H1 (cell line): Measurements from ENCODE around the gene ATP6V1F. TPM values are rescaled to one million over a fixed set of nuclear protein-coding genes. Genes with fewer than 3 reads are reported as not detected.

Source experiments
- ATF3 ChIP-seq: IDR thresholded peaks from 2 replicates; pipeline ENCODE4 v1.6.1; 2011; ENCODE audit warnings: low read depth, mild to moderate bottlenecking, low read length; ENCODE audit not compliant: insufficient read depth
- GABPA ChIP-seq: IDR thresholded peaks from 2 replicates; pipeline ENCODE4 v1.6.1; 2011; ENCODE audit warnings: mild to moderate bottlenecking, low read length, moderate library complexity, borderline replicate concordance; ENCODE audit not compliant: insufficient read depth
- JUN ChIP-seq: IDR thresholded peaks from 2 replicates; pipeline ENCODE4 v1.6.1; 2011; ENCODE audit warnings: low read depth, mild to moderate bottlenecking, improper control_type of control experiment, low read length
- KDM5A ChIP-seq: fragments of 200-600 bp; IDR thresholded peaks from 2 replicates; pipeline ENCODE4 v1.7.1; 2012; ENCODE audit warnings: mild to moderate bottlenecking, low read length, inconsistent platforms, mixed read lengths
- NANOG ChIP-seq: IDR thresholded peaks from 2 replicates; pipeline ENCODE4 v1.6.1; 2011; ENCODE audit warnings: low read length, low read depth, mild to moderate bottlenecking, inconsistent platforms; ENCODE audit not compliant: insufficient read depth, poor library complexity, severe bottlenecking
- RBBP5 ChIP-seq: IDR thresholded peaks from 2 replicates; pipeline ENCODE4 v1.7.1; 2012; ENCODE audit warnings: low read depth, mild to moderate bottlenecking, inconsistent platforms, low read length, moderate library complexity, borderline replicate concordance
- RNF2 ChIP-seq: fragments of 200-900, 300-1000 bp; sonication (generic); IDR thresholded peaks from 2 replicates; pipeline ENCODE4 v1.7.1; 2016; ENCODE audit warnings: borderline replicate concordance, low read depth, mild to moderate bottlenecking, antibody characterized with exemption, low read length; ENCODE audit not compliant: poor library complexity, severe bottlenecking; ENCODE audit errors: missing control alignments
- SIX5 ChIP-seq: IDR thresholded peaks from 2 replicates; pipeline ENCODE4 v1.6.1; 2011; ENCODE audit warnings: mild to moderate bottlenecking, low read depth, low read length
- YY1 ChIP-seq: IDR thresholded peaks from 2 replicates; pipeline ENCODE4 v1.6.1; 2011; ENCODE audit warnings: low read depth, mild to moderate bottlenecking, low read length
- ZNF274 ChIP-seq: IDR thresholded peaks from 2 replicates; pipeline ENCODE4 v1.7.0; 2012; ENCODE audit warnings: low read length, borderline replicate concordance; ENCODE audit errors: extremely low read depth
- polyA plus RNA-seq, 7 experiments: library from polyadenylated mRNA; depleted of rRNA in 3 of 7; stranded (reverse) in 5 of 7; unstranded in 2 of 7; fragments of >200 nt in 5 of 7; fragments of 200-250 nt in 2 of 7; gene quantifications; 1 replicate in 5 of 7; 2 replicates in 1 of 7; 4 replicates in 1 of 7; pipeline versions ENCODE4 v1.2.1 to v1.2.3, GENCODE V29; 2011 to 2013; ENCODE audit warnings: missing spikeins in 2 of 7, mixed read lengths in 2 of 7
- total RNA-seq: library from RNA; stranded (reverse); fragmentation: NEBNext Ultra II Directional; extraction: Animal tissue kit (Norgen Biotek cat#: 25700); gene quantifications from 2 replicates; pipeline ENCODE4 v1.2.1, GENCODE V29; 2021

Gene ATP6V1F
- total and polyA plus RNA-seq, 2 of the 8 experiments (the other 6 are each of a cell fraction or from before 2014, with no cell fraction given) = 104 to 318 TPM

GRCh38 chr7:128883622-128884448 lies 21.2 kb downstream of the ATP6V1F start (continued):
- TF ChIP-seq NANOG (no peak), ZNF274 (no peak), YY1 (0 out of 2 replicates have a peak, but pooled peaks have one; percentile 18), GABPA (peak; percentile 31; the same call in 1 of the 2 replicates), SIX5 (no peak), KDM5A (no peak), RNF2 (no peak), RBBP5 (no peak), JUN (no peak), ATF3 (no peak)
